CD4-positive, alpha-beta T cell treated with Interleukin-17A for 4 hours (primary cell): ENCODE measurements around the gene GJE1.

ENCODE experiments used
- DNase-seq: peaks from one replicate; pipeline ENCODE4 v3.0.0-alpha.2; 2020; ENCODE audit warnings: mixed read lengths

The GJE1 gene

DNA sequence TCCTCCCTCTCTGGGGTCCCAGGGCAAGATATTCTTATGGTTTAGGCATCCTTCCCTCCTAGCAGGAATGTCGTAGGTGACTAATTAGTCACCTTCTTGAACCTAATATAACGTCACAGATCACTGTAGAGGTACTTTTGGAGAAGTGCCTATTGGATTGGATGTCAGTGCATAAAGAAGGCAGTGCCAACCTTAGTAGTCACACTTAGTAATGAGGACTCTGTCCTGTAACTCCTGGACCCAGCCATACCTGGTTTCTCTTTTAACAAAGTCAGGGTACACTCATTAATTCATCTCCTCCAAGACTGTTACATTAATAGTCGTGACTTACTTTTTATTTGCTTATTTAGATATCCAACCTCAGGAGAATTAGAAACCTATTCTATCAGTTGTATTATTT lies 34.3 kb downstream of the GJE1 start:
- no peak for DNase-seq

DNA sequence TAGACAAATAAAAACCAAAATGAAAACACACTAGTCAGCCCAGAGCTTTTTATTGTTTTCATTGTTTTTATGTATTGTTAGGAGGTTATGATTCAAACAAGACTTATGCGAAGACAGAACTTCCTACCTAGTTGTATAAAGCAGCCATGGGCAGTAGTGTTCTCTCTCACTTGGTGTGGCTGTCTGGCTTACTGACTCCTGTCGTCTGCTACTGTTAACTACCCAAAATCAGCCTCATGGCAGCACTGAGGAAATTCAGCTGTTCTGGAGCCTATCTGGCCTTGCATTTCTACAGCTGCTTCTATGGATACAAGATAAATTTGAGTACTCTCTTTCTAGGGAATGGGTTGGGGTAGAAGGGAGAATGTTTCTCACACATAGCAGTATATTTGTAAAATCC lies 34.8 kb downstream of the GJE1 start:
- DNase-seq: no peak

DNA sequence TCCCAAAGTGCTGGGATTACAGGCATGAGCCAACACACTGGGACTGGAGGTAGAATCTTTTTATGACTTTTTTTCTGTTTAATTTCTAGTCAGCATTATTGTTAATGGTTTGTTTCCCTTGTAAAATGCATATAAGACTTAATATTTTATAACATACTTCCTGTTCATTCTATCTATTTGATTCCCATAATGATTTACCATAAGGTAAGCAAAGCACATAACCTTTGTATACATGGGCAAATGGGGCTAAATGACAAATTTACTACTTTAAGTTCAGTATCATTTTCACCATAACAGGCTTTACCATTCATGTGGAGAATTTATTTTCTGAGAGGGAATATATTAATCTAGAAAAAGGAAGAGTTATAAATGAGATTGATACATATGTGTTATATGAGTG lies 38.6 kb downstream of the GJE1 start:
- DNase-seq: no peak

DNA sequence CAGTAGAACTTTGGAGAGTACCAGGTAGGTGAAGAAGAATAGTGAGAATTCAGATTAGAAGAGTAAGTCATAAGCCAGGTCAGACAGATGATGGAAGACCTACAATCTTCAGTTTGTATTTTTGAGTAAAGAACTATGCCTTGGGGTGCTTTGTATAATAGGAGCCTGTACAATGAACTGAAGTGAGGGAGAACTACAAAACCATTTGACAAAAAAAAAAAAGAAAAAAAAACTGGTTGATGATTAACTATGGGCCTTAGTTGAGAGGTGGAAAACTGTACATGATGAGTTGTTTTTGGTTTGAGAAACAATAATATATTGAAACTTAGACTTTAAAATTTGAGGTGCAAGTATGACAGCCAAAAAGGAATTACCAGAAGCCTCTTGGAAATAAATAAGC lies 40.0 kb downstream of the GJE1 start:
- DNase-seq: no peak

DNA sequence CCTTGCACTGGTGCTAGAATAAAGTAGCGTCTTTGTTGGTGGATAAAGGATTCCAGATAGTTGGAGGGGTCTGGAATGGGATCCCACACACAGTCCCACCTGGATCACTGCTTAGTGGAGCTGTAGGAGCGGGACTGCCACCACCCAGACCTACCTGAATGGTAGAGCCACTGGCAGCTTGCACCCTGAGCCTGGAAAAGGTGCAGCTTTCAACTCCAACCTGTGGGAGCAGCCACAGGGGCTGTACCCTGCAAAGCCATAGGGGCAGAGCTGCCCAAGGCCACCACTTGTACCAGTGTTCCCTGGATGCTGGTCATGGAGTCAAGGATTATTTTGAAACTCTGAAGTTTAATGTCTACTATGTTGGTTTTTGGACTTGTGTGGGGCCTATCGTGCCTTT lies 41.3 kb downstream of the GJE1 start:
- DNase-seq: no peak

DNA sequence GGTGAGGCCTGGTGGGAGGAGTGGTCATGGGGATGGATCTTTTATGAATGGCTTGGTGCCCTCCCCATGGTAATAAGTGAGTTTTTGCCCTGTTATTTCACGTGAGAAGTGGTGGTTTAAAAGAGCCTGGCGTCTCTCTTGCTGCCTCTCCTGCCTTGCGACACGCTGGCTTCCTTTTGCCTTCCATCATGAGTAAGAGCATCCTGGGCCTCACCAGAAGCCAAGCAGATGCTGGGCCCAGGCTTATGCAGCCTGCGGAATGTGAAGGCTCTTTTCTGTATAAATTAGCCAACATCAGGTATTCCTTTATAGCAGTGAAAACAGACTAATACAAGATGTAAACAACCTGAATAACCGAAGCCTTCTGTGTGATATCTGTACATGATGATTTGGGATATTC lies 42.0 kb downstream of the GJE1 start:
- no peak for DNase-seq

DNA sequence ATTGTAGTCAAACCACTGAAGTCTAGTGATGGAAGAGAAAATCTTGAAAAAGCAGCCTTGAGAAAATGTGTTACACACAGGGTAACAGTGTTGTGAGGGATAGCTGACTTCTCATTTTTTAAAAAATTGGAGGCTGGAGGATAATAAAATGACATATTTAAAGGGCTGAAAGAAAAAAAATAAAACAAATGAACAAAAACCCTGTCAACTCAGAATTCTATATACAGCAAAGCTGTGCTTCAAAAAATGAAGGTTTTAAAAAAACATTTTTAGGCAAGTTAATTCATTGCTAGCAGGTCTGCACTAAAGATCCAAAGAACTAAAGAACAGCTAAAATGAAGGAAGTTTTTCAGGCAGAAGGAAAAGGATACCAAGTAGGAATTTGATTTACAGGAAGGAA lies 45.4 kb downstream of the GJE1 start:
- no peak for DNase-seq

DNA sequence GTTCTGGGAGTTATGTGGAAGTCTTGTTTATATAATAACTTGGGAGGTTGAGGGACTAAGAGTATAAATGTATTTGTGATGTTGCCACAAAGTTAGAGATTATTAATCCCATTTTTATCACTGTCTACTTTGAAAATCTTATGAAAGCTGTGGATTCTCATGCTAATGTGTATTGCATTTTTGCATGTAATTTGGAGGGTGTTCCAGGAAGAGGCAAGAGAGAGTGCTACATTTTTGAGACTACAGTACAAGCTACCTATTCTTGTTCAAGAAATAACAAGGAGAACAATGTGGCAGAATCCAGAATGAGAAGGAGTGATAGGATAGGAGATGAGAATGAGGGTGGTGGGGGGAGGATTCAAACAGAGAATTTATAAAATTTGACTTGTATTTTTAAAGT lies 49.3 kb downstream of the GJE1 start:
- no peak for DNase-seq

DNA sequence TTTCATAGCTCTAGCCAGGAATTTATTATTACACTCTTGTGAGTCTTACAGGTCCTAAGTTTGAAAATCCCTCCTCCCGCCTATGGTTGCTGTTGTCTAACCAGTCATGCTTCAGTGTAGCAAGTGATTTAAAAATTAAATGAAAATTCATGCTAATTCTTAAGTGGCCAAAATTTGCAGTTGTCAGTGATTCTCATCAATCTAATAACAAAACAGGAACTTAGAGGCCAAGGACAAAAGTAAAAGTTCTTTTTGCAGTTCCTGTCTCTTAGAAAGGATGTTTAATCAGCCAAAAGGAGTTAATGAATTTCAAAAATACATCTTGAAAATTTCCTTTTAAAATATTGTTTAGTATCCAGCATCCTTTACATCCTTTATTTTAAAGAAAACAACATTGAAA lies 50.6 kb downstream of the GJE1 start:
- no peak for DNase-seq

DNA sequence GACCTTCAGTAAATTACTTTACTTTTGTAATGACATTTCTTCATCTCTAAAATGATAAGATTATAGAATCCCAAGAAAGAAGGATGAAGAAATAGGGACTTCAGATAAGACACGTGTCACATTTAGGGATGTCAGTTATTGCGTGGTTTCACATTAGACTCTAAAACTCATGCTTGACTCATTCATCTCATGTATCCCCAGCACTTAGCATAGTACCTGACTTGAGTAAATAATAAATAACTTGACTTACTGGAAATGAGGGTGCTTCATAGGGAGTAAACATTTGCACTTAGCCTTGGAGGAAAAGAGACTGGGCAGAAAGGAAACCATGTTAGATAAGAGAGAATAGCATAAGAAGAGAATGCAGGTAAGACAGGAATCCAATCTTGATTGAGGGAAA lies 51.6 kb downstream of the GJE1 start:
- DNase-seq: no peak
